DMS153 treated with DMSO at 0.1 percent for 48 hours (cell line): ENCODE measurements around the gene C14orf93.
A peak's percentile ranks its signal among the peaks of the same experiment; 100 is the strongest.
"Not testable (repeated sequence)": the region's sequence is repeated elsewhere in the genome, so short reads cannot be mapped to it uniquely, and the experiment has no call there.

Experiments
- DNase-seq: peaks from one replicate; lab custom pipeline; 2025; ENCODE audit not compliant: unreplicated experiment; lab: John Stamatoyannopoulos, UW

Gene C14orf93

GRCh38 chr14:22977434-22977683 is 32.6 kb downstream of the C14orf93 start:
- no peak for DNase-seq

GRCh38 chr14:22976620-22977433 is 33.1 kb downstream of the C14orf93 start:
- no peak for DNase-seq

- no peak for DNase-seq
Observed at GRCh38 chr14:22974530-22975313, 35.2 kb downstream of the C14orf93 start.

- DNase-seq, result peak; percentile 61
Observed at GRCh38 chr14:22973217-22974032, 36.5 kb downstream of the C14orf93 start.

- no peak for DNase-seq
Observed at GRCh38 chr14:22972313-22972930, 37.5 kb downstream of the C14orf93 start.

GRCh38 chr14:22971152-22971551 is 38.8 kb downstream of the C14orf93 start:
- DNase-seq, result no peak

- no peak for DNase-seq
Observed at GRCh38 chr14:22966783-22967269, 43.1 kb downstream of the C14orf93 start.

GRCh38 chr14:22965916-22966782 is 43.8 kb downstream of the C14orf93 start:
- not testable (repeated sequence) for DNase-seq

GRCh38 chr14:22962061-22962676 is 47.8 kb downstream of the C14orf93 start:
- DNase-seq, result no peak

GRCh38 chr14:22955702-22956569 is 54.0 kb downstream of the C14orf93 start:
- no peak for DNase-seq

- DNase-seq, result no peak
Observed at GRCh38 chr14:22952418-22952817, 57.5 kb downstream of the C14orf93 start.

GRCh38 chr14:22951795-22952194 is 58.1 kb downstream of the C14orf93 start:
- DNase-seq, result not testable (repeated sequence)

- no peak for DNase-seq
Observed at GRCh38 chr14:22945642-22946041, 64.3 kb downstream of the C14orf93 start.

GRCh38 chr14:22939684-22940083 is 70.3 kb downstream of the C14orf93 start:
- DNase-seq, result no peak
